Activated CD8-positive, alpha-beta memory T cell treated with anti-CD3 and anti-CD28 coated beads, Interleukin-2, amount 50 U/mL, for 1 hour (primary cell): ENCODE measurements around the gene TRIM5.

ENCODE experiments used
- DNase-seq: peaks from one replicate; pipeline ENCODE4 v3.0.0-alpha.2; 2020; ENCODE audit errors: extremely low read depth

The TRIM5 gene

GRCh38 chr11:5624489-5625279 is 60.2 kb downstream of the TRIM5 start, which contains the start of gene TRIM34:
Gene TRIM34 (plus strand): TSS chr11:5625001. CDS start chr11:5632332, 7,331 bp downstream.
- DNase-seq: peak; percentile 35

GRCh38 chr11:5622802-5623201 is 62.1 kb downstream of the TRIM5 start:
- no peak for DNase-seq

GRCh38 chr11:5621580-5621979 is 63.3 kb downstream of the TRIM5 start:
- no peak for DNase-seq

GRCh38 chr11:5620651-5621521 is 64.0 kb downstream of the TRIM5 start:
- DNase-seq: no peak

- no peak for DNase-seq
Measured at GRCh38 chr11:5618807-5619206, 66.1 kb downstream of the TRIM5 start.
